Neural progenitor cell (in vitro differentiated cells): Measurements from ENCODE around the gene PEPD.

Experiments
- CTCF ChIP-seq: fragments of 200-600 bp; sonication (generic); IDR thresholded peaks from 2 replicates; pipeline ENCODE4 v1.5.1; 2017; ENCODE audit warnings: antibody characterized with exemption, mild to moderate bottlenecking
- EZH2 ChIP-seq: fragments of 200-600 bp; sonication (generic); IDR thresholded peaks from 2 replicates; pipeline ENCODE4 v1.6.1; 2017; ENCODE audit warnings: antibody characterized with exemption, mild to moderate bottlenecking, moderate library complexity

- no peak for TF ChIP-seq CTCF
- TF ChIP-seq EZH2 = no peak
Observed at GRCh38 chr19:33511346-33511745, 10.2 kb downstream of the PEPD start.
